Mesothelial cell of epicardium (in vitro differentiated cells): ENCODE measurements around the gene CDH13. TPM values are rescaled to one million over a fixed set of nuclear protein-coding genes. Genes with fewer than 3 reads are reported as not detected.

ENCODE experiments used
- DNase-seq, 2 experiments: peaks; one replicate each; pipeline ENCODE4 v3.0.0; 2021; ENCODE audit warnings: low spot score in 2 of 2; ENCODE audit not compliant: unreplicated experiment in 2 of 2
- H3K27ac Mint-ChIP-seq: 2 replicates; pipeline ENCODE4 v1.8.0; 2021; ENCODE audit warnings: mixed read lengths
- H3K27me3 Mint-ChIP-seq: 2 replicates; pipeline ENCODE4 v1.8.0; 2021; ENCODE audit warnings: low read depth, mixed read lengths
- H3K36me3 Mint-ChIP-seq: 2 replicates; pipeline ENCODE4 v1.8.0; 2021; ENCODE audit warnings: mixed read lengths
- H3K4me1 Mint-ChIP-seq: 2 replicates; pipeline ENCODE4 v1.8.0; 2021; ENCODE audit warnings: mixed read lengths
- H3K4me3 Mint-ChIP-seq: 2 replicates; pipeline ENCODE4 v1.8.0; 2021; ENCODE audit warnings: mild to moderate bottlenecking, moderate library complexity, mixed read lengths
- H3K9me3 Mint-ChIP-seq: 2 replicates; pipeline ENCODE4 v1.8.0; 2021; ENCODE audit warnings: mixed read lengths
- total RNA-seq: library from RNA; stranded (reverse); gene quantifications from 3 replicates; pipeline ENCODE4 v1.2.1, GENCODE V29; 2021
- TF ChIP-seq, protein P1 (sequence below): fragments of 200-600 bp; sonication (generic); IDR thresholded peaks from one replicate; pipeline ENCODE4 v1.5.0; 2021; ENCODE audit warnings: antibody characterized with exemption; ENCODE audit not compliant: unreplicated experiment

The CDH13 gene
- total RNA-seq, 1 donor from 2014 or later, result 0.80 TPM

DNA sequence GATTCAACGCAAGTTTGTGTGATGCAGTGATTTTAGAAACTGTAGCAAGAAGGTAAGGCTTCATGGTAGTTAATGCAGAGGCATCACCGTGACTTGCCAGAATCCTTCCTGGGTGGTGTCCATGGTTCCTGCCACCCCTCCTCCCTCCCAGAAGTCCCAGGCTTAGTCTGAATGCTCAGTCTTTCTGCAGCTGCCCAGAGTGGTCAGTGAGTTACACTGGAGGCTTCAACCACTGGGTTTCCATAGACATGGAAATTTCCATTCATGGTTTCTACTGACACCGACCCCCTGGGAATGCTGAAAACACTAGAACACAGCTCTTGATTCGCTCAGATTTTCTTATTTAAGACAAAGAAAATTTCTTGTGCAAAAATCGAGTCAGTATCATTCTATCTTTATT, 1021.6 kb downstream of the CDH13 start:
- no peak for DNase-seq
- Mint-ChIP-seq H3K4me1 (no peaks in the 10 kb centered on the region), H3K27ac (no peak overlapping the region), H3K4me3 (no peak overlapping the region), H3K27me3 (peaks cover 12% of the 10 kb centered on the region), H3K36me3 (no peaks in the 10 kb centered on the region), H3K9me3 (peaks cover 7% of the 10 kb centered on the region)
- TF ChIP-seq, protein P1, sequence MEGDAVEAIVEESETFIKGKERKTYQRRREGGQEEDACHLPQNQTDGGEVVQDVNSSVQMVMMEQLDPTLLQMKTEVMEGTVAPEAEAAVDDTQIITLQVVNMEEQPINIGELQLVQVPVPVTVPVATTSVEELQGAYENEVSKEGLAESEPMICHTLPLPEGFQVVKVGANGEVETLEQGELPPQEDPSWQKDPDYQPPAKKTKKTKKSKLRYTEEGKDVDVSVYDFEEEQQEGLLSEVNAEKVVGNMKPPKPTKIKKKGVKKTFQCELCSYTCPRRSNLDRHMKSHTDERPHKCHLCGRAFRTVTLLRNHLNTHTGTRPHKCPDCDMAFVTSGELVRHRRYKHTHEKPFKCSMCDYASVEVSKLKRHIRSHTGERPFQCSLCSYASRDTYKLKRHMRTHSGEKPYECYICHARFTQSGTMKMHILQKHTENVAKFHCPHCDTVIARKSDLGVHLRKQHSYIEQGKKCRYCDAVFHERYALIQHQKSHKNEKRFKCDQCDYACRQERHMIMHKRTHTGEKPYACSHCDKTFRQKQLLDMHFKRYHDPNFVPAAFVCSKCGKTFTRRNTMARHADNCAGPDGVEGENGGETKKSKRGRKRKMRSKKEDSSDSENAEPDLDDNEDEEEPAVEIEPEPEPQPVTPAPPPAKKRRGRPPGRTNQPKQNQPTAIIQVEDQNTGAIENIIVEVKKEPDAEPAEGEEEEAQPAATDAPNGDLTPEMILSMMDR, result no peak

DNA sequence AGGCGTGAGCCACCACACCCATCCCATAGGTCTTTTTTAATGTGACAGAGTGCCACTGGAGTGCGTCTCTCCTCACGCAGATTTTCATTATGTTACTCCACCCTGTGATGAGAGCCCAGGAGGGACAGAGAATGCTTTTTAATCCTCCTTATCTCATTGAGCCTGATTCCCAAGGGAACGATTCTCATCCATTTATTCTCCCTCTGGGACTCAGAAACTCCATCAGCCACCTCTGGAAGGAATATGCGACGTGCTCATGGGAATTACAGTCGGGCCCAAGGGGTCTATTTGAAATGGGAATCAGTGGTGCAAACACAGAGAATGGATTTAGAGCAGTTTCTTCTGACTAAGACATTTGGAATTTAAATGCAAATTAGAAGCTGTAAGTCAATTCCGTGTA, 1025.1 kb downstream of the CDH13 start:
- Mint-ChIP-seq H3K9me3 (no peaks in the 10 kb centered on the region), H3K27ac (no peak overlapping the region), H3K4me3 (no peak overlapping the region), H3K36me3 (no peaks in the 10 kb centered on the region), H3K27me3 (peaks cover 12% of the 10 kb centered on the region), H3K4me1 (no peaks in the 10 kb centered on the region)
- TF ChIP-seq, protein P1, result no peak
- DNase-seq, result no peak

DNA sequence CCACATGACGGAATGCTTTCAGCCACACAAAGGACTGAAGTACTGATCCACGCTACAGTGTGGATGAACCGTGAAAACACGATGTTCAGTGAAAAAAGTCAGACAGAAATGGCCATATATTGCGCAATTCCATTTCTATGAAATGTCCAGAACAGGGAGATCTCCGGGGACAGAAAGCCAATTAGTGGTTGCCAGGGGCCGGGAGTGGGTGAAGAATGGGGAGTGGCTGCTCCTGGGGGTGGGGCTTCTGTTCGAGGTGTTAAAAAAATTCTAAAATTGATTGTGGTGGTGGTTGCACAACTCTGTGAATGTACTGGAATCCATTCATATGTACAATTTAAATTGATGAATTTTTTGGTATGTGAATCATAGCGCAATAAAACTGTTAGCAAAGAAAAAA, 1026.2 kb downstream of the CDH13 start:
- Mint-ChIP-seq H3K27me3 (peaks cover 11% of the 10 kb centered on the region), H3K9me3 (no peaks in the 10 kb centered on the region), H3K36me3 (no peaks in the 10 kb centered on the region)

DNA sequence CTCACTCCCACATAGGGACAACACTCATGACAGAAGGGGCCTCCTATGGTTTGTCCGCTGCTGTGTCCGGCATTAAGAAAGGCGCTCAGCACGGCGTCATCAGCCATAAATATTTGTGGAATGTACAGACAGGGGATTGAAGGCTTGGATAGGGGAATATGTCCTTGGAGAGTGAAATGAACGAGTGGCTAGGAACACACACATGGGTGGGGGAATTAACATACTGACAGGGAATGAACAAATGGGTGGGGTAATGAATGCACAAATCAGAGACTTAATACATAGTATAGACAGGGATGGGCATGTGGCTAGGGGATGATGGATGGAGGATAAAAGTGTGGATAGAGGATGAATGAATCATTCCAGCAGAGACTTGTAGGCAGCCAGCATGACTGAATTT, 1027.0 kb downstream of the CDH13 start:
- DNase-seq, result no peak
- no peak overlapping the region for H3K27ac Mint-ChIP-seq
- TF ChIP-seq, protein P1, result no peak
- H3K4me3 Mint-ChIP-seq, result no peak overlapping the region
- H3K9me3 Mint-ChIP-seq, result no peaks in the 10 kb centered on the region
- no peaks in the 10 kb centered on the region for H3K4me1 Mint-ChIP-seq
- H3K36me3 Mint-ChIP-seq, result no peaks in the 10 kb centered on the region
- H3K27me3 Mint-ChIP-seq, result peaks cover 6% of the 10 kb centered on the region

More for the DNA sequence above, 1026.2 kb downstream of the CDH13 start:
- H3K4me1 Mint-ChIP-seq, result no peaks in the 10 kb centered on the region
- no peak overlapping the region for H3K4me3 Mint-ChIP-seq
- no peak for DNase-seq
- TF ChIP-seq, protein P1, result no peak
- no peak overlapping the region for H3K27ac Mint-ChIP-seq

DNA sequence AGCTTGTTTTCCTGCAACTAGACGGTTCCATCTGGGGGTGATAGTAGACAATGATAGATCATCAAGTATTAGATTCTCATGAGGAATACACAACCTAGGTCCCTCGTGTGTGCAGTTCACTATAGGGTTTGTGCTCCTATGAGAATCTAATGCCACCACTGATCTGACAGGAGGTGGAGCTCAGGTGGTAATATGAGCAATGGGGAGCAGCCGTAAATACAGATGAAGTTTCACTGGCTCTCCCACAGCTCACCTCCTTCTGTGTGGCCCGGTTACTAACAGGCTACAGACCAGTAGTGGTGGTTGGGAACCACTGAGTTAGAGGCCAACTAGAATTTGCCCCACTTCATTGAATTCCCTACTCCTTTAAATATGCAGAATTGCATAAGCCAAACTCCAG, 1033.5 kb downstream of the CDH13 start:
- DNase-seq, result no peak
- H3K27ac Mint-ChIP-seq, result no peak overlapping the region
- H3K4me3 Mint-ChIP-seq, result no peak overlapping the region
- H3K27me3 Mint-ChIP-seq, result no peaks in the 10 kb centered on the region
- H3K36me3 Mint-ChIP-seq, result no peaks in the 10 kb centered on the region
- no peaks in the 10 kb centered on the region for H3K4me1 Mint-ChIP-seq
- peaks cover 8% of the 10 kb centered on the region for H3K9me3 Mint-ChIP-seq
- TF ChIP-seq, protein P1, result no peak

DNA sequence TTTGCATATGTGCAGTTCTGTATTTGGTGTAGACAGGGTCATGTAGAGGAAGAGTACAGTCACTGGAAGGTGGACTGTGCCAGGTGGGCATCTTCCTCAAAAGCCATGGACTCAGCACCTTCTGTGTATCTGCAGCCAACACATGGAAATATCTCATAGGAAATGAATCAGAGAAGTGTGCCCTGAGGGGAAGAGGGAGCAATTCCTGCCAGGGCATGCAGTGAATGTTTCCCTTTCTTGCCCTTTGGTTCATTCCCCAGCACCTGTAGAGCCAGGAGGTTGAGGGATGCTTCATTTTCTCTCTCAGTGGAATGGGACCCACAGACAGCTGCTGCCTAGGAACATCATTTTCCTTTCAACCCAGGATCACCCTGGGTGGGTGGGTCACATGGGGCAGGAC, 1034.9 kb downstream of the CDH13 start:
- Mint-ChIP-seq H3K27me3 (no peaks in the 10 kb centered on the region), H3K4me3 (no peak overlapping the region), H3K36me3 (no peaks in the 10 kb centered on the region), H3K27ac (no peak overlapping the region), H3K4me1 (no peaks in the 10 kb centered on the region), H3K9me3 (peaks cover 18% of the 10 kb centered on the region)
- TF ChIP-seq, protein P1, result no peak
- DNase-seq, result no peak
